Measurements from ENCODE around the gene GRM7.

GRCh38 chr3:7357101-7357500 is 496.2 kb downstream of the GRM7 start:
- TF ChIP-seq CTCF (conservative IDR thresholded peaks at IDR 0.05; ENCODE audit: low read depth in 2 of 2), result no peak
- no peak for TF ChIP-seq ZNF114 (CRISPR knock-in tag; IDR thresholded peaks at IDR 0.05)
- TF ChIP-seq POLR2AphosphoS5 (IDR thresholded peaks at IDR 0.05; ENCODE audit: low read depth), result no peak
- no peak for TF ChIP-seq EZH2 (IDR thresholded peaks at IDR 0.05; ENCODE audit: low read depth, unreplicated experiment)
- no peak for TF ChIP-seq REST (IDR thresholded peaks at IDR 0.05; ENCODE audit: unreplicated experiment)
- TF ChIP-seq EZH2phosphoT487 (IDR thresholded peaks at IDR 0.05; ENCODE audit: unreplicated experiment), result no peak
- no peak for TF ChIP-seq JUNB (IDR thresholded peaks at IDR 0.05; ENCODE audit: unreplicated experiment)
- no peak for TF ChIP-seq ETS1 (IDR thresholded peaks at IDR 0.05)
- no peak for TF ChIP-seq ZNF462 (CRISPR knock-in tag; IDR thresholded peaks at IDR 0.05)
- no peak for TF ChIP-seq CREB1 (CRISPR knock-in tag; IDR thresholded peaks at IDR 0.05; ENCODE audit: low read depth)
